ENCODE results near the gene DUSP28. TPM values are rescaled to one million over a fixed set of nuclear protein-coding genes. Genes with fewer than 3 reads are reported as not detected.

Gene DUSP28
- total RNA-seq, 1 experiment from 2014 or later: 8.1 TPM

Other genes starting within 250 kb of the DUSP28 start
- 0.60 and 0.87 TPM in 2 replicates for gene GPC1, start 124.7 kb upstream of the DUSP28 start, total RNA-seq (2014; rRNA removed; shearing (Covaris generic); ENCODE audit: low replicate concordance)
- gene ANKMY1, start 2.4 kb upstream of the DUSP28 start, total RNA-seq (2014; rRNA removed; shearing (Covaris generic); ENCODE audit: low replicate concordance): 25.7 and 30.8 TPM in 2 replicates
- 28.4 and 44.0 TPM in 2 replicates for gene RNPEPL1, start 8.1 kb downstream of the DUSP28 start, total RNA-seq (2014; rRNA removed; shearing (Covaris generic); ENCODE audit: low replicate concordance)
- 22.9 and 44.0 TPM in 2 replicates for gene CAPN10, start 26.4 kb downstream of the DUSP28 start, total RNA-seq (2014; rRNA removed; shearing (Covaris generic); ENCODE audit: low replicate concordance)
- gene GPR35, start 65.1 kb downstream of the DUSP28 start, total RNA-seq (2014; rRNA removed; shearing (Covaris generic); ENCODE audit: low replicate concordance): 1.1 and 1.9 TPM in 2 replicates
- gene AQP12B, start 122.5 kb downstream of the DUSP28 start, total RNA-seq (2014; rRNA removed; shearing (Covaris generic); ENCODE audit: low replicate concordance): not detected in 2 replicates
- not detected in 2 replicates for gene AQP12A, start 131.5 kb downstream of the DUSP28 start, total RNA-seq (2014; rRNA removed; shearing (Covaris generic); ENCODE audit: low replicate concordance)

All from Karpas-422 (cell line).